Stimulated activated CD4-positive, alpha-beta T cell treated with anti-CD3 and anti-CD28 coated beads, TNF-alpha, amount 100 ng/mL, for 48 hours (primary cell): Measurements from ENCODE around the gene PTTG2.
"Not testable (repeated sequence)": the region's sequence is repeated elsewhere in the genome, so short reads cannot be mapped to it uniquely, and the experiment has no call there.

ENCODE experiments used
- DNase-seq, 3 donors: peaks; one replicate each; pipeline ENCODE4 v3.0.0-alpha.2; 2020; ENCODE audit warnings: low read depth in 3 of 3

PTTG2 gene

GRCh38 chr4:37960098-37960497 lies at the start of gene PTTG2:
PTTG2 (plus strand) TSS chr4:37960398; CDS start chr4:37960435, 37 bp downstream.
- DNase-seq, result no peak

- DNase-seq, result no peak
Observed at GRCh38 chr4:37914539-37914938, 45.7 kb upstream of the PTTG2 start.

DNA sequence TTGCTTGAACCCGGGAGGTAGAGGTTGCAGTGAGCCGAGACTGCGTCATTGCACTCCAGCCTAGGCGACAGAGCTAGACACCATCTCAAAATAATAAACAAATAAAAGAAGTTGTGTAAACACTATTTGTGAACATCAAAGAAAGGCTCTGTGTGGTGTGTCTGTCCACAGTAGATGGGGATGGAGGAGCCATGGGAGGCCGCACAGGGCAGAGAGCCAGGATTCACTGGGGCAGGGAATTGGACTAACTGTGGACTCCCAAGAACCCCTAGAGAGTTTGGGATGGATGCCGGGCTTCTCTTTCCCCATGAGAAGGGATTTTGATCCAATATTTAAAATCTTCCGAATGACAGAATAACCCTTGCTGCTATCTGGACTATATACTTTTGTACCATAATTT lies 42.8 kb upstream of the PTTG2 start:
- no peak for DNase-seq

DNA sequence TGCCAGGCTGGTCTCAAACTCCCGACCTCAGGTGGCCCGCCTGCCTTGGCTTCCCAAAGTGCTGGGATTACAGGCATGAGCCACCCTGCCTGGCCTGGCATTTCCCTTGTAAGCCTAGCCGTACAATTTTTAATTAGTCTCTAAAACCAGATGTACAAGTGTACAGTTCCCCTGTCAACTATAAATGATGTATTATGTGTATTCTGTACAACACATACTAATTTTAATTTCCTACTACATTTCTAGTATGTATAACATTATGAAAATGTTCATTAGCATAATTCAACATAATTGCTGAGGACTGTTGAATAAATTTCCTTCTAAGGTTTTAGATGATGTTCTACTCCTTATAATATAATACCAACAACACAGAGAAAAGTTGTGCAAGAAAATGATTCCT lies 41.5 kb upstream of the PTTG2 start:
- no peak for DNase-seq

DNA sequence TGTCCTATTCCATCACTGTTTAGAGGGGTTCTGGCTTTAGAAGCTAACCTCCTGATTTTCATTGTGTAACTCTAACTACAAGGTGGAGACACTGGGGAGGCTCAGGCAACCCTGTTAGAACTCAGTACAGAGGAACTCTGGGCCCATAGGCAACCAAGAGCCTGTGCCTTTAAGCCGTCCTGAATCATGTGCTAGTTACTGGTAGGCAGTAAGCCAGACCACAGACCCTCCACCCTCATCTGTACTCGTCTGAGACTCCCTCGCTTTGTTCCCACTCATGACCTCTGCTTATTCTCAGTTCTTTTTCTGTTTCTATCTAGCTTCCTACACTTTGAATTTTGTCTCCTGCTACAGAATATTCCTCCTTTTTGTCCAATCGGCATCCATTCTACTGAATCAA lies 37.9 kb upstream of the PTTG2 start:
- no peak for DNase-seq

DNA sequence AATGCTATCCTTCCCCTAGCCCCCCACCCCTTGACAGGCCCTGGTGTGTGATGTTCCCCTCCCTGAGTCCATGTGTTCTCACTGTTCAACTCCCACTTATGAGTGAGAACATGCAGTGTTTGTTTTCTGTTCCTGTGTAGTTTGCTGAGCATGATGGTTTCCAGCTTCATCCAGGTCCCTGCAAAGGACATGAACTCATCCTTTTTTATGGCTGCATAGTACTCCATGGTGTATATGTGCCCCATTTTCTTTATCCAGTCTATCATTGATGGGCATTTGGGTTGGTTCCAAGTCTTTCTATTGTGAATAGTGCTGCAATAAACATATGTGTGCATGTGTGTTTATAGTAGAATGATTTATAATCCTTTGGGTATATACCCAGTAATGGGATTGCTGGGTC lies 37.1 kb upstream of the PTTG2 start:
- not testable (repeated sequence) for DNase-seq

- no peak for DNase-seq
Observed at GRCh38 chr4:37924946-37925345, 35.3 kb upstream of the PTTG2 start.

- no peak for DNase-seq
Observed at GRCh38 chr4:37927434-37927833, 32.8 kb upstream of the PTTG2 start.

- no peak for DNase-seq
Observed at GRCh38 chr4:37928426-37929416, 31.5 kb upstream of the PTTG2 start.

- no peak for DNase-seq
Observed at GRCh38 chr4:37934096-37934495, 26.1 kb upstream of the PTTG2 start.

DNA sequence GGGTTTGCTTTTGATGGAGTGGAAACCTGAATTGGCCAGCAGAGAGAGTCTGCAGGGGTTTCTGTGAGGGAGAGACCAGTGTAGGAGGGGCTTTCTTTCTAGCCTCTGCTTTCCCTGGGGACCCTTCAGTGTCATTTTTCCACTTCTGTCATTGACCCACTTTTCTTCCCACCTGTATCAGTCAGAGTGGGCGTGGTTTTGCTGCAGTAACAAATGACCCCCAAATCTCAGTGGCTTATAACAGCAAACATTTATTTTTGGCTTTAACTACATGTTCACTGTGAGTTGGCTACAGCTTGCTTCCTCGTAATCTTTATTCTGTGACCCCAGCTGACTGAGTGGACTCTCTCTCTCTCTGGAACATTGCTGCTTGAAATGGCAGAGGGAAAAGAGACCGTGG lies 25.6 kb upstream of the PTTG2 start:
- DNase-seq, result no peak

- DNase-seq, result no peak
Observed at GRCh38 chr4:37935026-37935425, 25.2 kb upstream of the PTTG2 start.

DNA sequence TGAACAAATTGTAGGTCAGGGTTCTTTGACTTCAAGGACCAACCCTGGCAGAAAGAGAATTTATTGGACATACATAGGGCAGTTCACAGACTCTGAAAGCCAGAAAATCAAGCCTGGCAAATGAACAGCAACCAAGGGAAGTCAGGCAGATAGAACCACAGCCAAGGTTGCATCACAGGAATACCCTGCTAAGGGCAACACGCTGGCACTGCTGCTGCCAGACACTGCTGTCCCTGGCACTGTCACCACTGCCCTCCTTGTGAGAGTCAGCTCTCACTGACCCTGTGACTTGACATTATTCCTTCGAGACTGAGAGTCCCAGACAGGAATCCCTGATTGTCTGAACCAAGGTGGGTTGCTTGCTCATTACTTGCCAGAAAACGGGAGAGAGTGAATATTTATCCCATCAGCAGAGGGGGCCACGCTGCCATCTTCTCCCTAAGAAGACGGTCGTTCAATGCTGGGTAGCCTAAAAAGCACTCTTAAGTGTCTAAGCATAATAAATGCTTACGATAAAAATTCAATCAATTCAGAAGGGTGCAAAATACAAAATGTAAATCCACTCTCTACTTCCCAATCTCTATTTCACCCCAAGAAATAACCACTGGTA lies 23.2 kb upstream of the PTTG2 start:
- DNase-seq, result no peak

- DNase-seq, result no peak
Observed at GRCh38 chr4:37938208-37938607, 22.0 kb upstream of the PTTG2 start.

DNA sequence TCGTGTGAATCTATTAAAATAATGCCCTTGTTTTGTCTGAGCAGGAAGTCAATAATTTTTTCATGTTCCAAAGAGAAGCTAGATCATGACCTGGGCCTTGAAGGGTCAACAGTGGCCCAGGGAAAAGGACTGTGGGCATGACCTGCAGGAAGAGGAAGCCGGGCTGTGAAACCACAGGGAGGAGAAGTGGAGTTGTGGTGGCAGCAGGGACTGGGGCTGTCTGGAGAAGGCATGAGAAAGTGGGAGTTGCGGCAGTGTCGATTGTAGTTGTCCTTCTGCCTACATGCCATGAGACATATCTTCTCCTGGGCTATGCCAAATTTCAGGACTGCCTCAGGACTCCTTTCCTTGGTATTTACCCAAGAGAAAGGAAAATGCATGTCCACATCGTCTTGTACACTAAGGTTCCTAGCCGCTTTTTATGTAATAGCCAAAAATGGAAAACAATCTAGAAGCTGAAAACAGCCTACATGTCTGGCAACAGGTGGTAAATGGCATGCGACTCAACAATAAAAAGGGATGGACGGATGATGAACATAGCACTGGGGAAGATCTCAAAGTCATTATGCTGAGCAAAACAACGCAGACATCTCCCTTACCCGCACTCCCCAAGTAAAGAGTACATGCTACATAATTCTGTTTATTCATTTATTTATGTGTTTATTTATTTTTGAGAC lies 13.6 kb upstream of the PTTG2 start:
- DNase-seq, result no peak

DNA sequence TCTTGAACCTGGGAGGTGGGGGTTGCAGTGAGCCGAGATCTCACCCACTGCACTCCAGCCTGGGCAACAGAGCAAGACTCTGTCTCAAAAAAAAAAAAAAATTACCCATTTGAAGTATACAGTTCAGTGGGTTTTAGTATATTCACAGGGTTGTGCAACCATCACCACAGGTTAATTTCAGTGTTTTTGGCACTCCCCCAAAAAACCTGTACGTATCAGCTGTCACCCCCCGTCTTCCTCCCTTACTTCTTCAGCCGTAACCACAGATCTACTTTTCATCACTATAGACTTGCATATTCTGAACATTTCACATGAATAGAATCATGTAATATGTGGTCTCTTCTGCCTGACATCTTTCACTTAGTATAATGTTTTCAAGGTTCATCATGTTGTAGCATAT lies 11.7 kb upstream of the PTTG2 start:
- DNase-seq, result no peak

DNA sequence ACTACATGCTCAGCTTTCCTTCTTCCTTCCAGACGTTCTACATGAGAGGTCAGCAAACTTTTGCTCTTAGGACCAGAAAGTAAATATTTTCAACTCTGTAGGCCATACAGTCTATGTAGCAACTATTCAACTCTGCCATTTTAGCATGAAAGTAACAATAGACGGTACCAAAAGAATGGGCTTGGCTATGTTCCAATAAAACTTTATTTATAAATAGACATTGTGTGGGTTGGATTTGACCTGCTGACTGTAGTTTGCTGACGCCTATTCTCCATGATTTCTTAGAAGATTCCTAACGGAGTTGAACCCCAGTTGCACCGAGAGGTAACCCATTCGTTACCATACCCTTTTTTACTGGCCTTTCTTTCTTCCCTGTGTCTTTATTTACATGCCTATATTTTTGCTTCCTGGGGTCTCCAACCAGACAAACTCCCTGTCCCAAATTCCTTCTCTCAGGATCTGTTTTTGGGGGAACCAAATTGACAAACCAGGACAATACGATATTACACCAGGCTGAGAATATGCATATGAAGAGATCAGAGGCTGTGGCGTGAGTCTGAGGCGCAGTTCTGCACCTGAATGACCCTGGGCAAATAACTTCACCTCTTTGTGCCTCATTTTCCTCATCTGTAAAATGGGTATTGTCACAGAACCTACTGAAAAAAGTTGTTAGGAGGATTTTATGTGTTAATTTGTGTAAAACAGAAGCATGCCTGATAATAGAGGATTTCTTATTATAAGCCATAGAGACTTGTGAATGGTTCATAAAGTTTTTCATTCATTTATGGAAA lies 10.4 kb upstream of the PTTG2 start:
- DNase-seq, result no peak

GRCh38 chr4:37951461-37952352 lies 8.5 kb upstream of the PTTG2 start:
- DNase-seq, result no peak

DNA sequence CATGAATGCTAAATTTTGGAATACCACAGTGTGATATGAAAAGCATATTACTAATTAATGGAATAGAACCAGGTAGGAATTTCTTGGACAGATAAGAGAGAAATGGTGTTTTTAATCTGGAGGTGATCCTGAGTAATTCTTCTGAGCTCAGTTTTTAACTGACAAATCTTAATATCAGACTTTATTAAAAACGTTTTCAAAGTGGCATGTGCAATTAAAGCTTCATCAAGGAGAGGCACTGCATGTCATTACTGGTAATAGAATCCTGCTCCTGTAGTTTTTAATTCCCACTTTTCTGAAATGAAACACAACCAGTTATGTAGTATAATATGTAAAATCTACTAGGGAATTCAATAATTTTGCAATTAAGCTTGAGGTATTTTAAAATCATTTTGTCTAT lies 7.0 kb upstream of the PTTG2 start:
- DNase-seq, result no peak

- no peak for DNase-seq
Observed at GRCh38 chr4:37953620-37954293, 6.4 kb upstream of the PTTG2 start.
